Pancreas (tissue), 10 donors: ENCODE measurements around the gene BMX. TPM values are rescaled to one million over a fixed set of nuclear protein-coding genes. Genes with fewer than 3 reads are reported as not detected.

ENCODE experiments used
- ATAC-seq, 4 donors: fragments of 200-7000 bp; cut with Tn5 transposase; one replicate each; pipeline versions ENCODE4 v1.8.0 to v1.9.1; 2020; ENCODE audit warnings: mild to moderate bottlenecking in 4 of 4, moderate library complexity in 4 of 4
- DNase-seq, 6 donors: peaks; one replicate each; pipeline ENCODE4 v3.0.0-alpha.2; 2020
- FAIRE-seq: peaks from 2 replicates; lab custom pipeline; 2012; peaks lifted over from hg19 to GRCh38; lab: Jason Lieb, UNC
- H3K27ac ChIP-seq, 4 donors: fragments of 200-600 bp; sonication (generic); 1 replicate in 3 of 4; 2 replicates in 1 of 4; pipeline versions ENCODE4 v1.5.0 to v1.8.0; 2020
- H3K27me3 ChIP-seq, 4 donors: fragments of 200-600 bp; one replicate each; pipeline ENCODE4 v1.8.0; 2021
- H3K36me3 ChIP-seq, 3 donors: fragments of 200-600 bp; sonication (generic) in 1 of 3; one replicate each; pipeline versions ENCODE4 v1.5.0 to v1.8.0; 2020 to 2021
- H3K4me1 ChIP-seq, 3 donors: fragments of 200-600 bp; one replicate each; pipeline ENCODE4 v1.8.0; 2021
- H3K4me3 ChIP-seq, 4 donors: fragments of 200-600 bp; sonication (generic) in 2 of 4; one replicate each; pipeline versions ENCODE4 v1.5.0 to v1.8.0; 2020 to 2021
- H3K9me3 ChIP-seq, 4 donors: fragments of 200-600 bp; one replicate each; pipeline ENCODE4 v1.8.0; 2021
- CTCF ChIP-seq, 4 donors: fragments of 200-600 bp; sonication (generic) in 3 of 4; IDR thresholded peaks; one replicate each; pipeline versions ENCODE4 v1.5.0 to v1.8.0; 2021; ENCODE audit warnings: antibody characterized with exemption in 4 of 4
- WGBS, 2 donors: extraction: QIAGEN DNeasy Blood & Tissue Kit; methylation state at CpG; one replicate each; pipeline ENCODE4 v1.1.7; 2013; 5-methylcytosine and 5-hydroxymethylcytosine counted together
- intact Hi-C, 3 donors: fragments of 100-400 bp; cut with DNase I; formaldehyde crosslinking; loops; one replicate each; pipeline versions ENCODE4 v1.11.1 to v1.14.2; 2022
- polyA plus RNA-seq, 2 donors: library from polyadenylated mRNA; stranded (reverse); fragments of 200-250 nt; gene quantifications; one replicate each; pipeline ENCODE4 v1.2.3, GENCODE V29; 2013
- total RNA-seq, 6 donors: library from RNA; stranded (reverse); fragmentation: NEBNext Ultra II Directional in 4 of 6; extraction: Animal tissue kit (Norgen Biotek cat#: 25700) in 4 of 6; gene quantifications; one replicate each; pipeline versions ENCODE4 v1.2.1 to v1.2.4, GENCODE V29; 2021 to 2023
- donor health status: healthy with polysubstance abuse.
- donor health status: DM: no; HTN: no; CAD: no; lungs with moderate emphysema.
- donor health status: DM: no; HTN: no; CAD: no.
- donor health status: control.
- donor health status: control.
- donor health status: Bipolar disorder and iron deficiency.
- donor health status: DM: yes; HTN: yes; CAD: no.
- donor health status: DM: no; HTN: no; CAD: no.
- donor health status: DM: no; HTN: no; CAD: no.
- donor health status: DM: yes; HTN: yes; CAD: no.

BMX gene
- total and polyA plus RNA-seq, 8 donors, result 0.27 to 3.2 (median 0.48) TPM

- no peak for ATAC-seq
- H3K27me3 ChIP-seq, result peaks cover 0 to 26% (median 0%) of the 10 kb centered on the region in 4 donors
- intact Hi-C loops, result no loop called here
- no peak for FAIRE-seq
- no peak overlapping the region for H3K27ac ChIP-seq
- DNase-seq, result no peak
- no peaks in the 10 kb centered on the region for H3K9me3 ChIP-seq
- TF ChIP-seq CTCF (IDR thresholded peaks at IDR 0.05), result no peak
- no peak overlapping the region for H3K4me3 ChIP-seq
- no peaks in the 10 kb centered on the region for H3K4me1 ChIP-seq
- no peaks in the 10 kb centered on the region for H3K36me3 ChIP-seq
Measured at GRCh38 chrX:15600049-15600448, 99.4 kb downstream of the BMX start.

- peak; percentile 5 for FAIRE-seq
- ATAC-seq, result no peak
- H3K36me3 ChIP-seq, result no peaks in the 10 kb centered on the region
- TF ChIP-seq CTCF (IDR thresholded peaks at IDR 0.05), result no peak
- peaks cover 0 to 27% (median 0%) of the 10 kb centered on the region in 4 donors for H3K27me3 ChIP-seq
- DNase-seq, result no peak
- H3K9me3 ChIP-seq, result no peaks in the 10 kb centered on the region
- no peaks in the 10 kb centered on the region for H3K4me1 ChIP-seq
- intact Hi-C loops, result no loop called here
- WGBS, 2 donors, result 68 to 69% methylated on average over 4 of the region's 4 CpGs
- H3K4me3 ChIP-seq, result no peak within 1 kb of the TSS
- no peak within 1 kb of the TSS for H3K27ac ChIP-seq
Measured at GRCh38 chrX:15600745-15601144, 100.1 kb downstream of the BMX start, which contains the start of gene ACE2. Gene ACE2 (minus strand): TSS chrX:15600960. CDS start chrX:15600911, 49 bp downstream.

- intact Hi-C loops, result no loop called here
- FAIRE-seq, result no peak
- WGBS, 2 donors, result 62 to 72% methylated on average over 3 of the region's 3 CpGs
- no peak for TF ChIP-seq CTCF (IDR thresholded peaks at IDR 0.05)
- DNase-seq, result no peak
- Histone ChIP-seq H3K9me3 (no peaks in the 10 kb centered on the region), H3K4me1 (peaks cover 0 to 7% (median 0%) of the 10 kb centered on the region in 3 donors), H3K27me3 (peaks cover 0 to 25% (median 0%) of the 10 kb centered on the region in 4 donors), H3K27ac (no peak overlapping the region), H3K36me3 (no peaks in the 10 kb centered on the region), H3K4me3 (no peak overlapping the region)
- ATAC-seq, result no peak
Measured at GRCh38 chrX:15601932-15602331, 101.3 kb downstream of the BMX start.

- FAIRE-seq (no peak), ATAC-seq (no peak), DNase-seq (no peak)
- H3K4me3 ChIP-seq, result no peak overlapping the region
- H3K4me1 ChIP-seq, result peaks cover 0 to 7% (median 0%) of the 10 kb centered on the region in 3 donors
- H3K27ac ChIP-seq, result no peak overlapping the region
- peaks cover 0 to 29% (median 0%) of the 10 kb centered on the region in 4 donors for H3K27me3 ChIP-seq
- H3K9me3 ChIP-seq, result no peaks in the 10 kb centered on the region
- 59 to 75% methylated on average over 5 of the region's 5 CpGs for WGBS, 2 donors
- TF ChIP-seq CTCF (IDR thresholded peaks at IDR 0.05), result no peak
- intact Hi-C loops, result no loop called here
- H3K36me3 ChIP-seq, result no peaks in the 10 kb centered on the region
Measured at GRCh38 chrX:15602761-15603160, 102.2 kb downstream of the BMX start.

GRCh38 chrX:15605226-15605625 is 104.6 kb downstream of the BMX start:
- Histone ChIP-seq H3K36me3 (no peaks in the 10 kb centered on the region), H3K4me1 (peaks cover 0 to 7% (median 0%) of the 10 kb centered on the region in 3 donors), H3K27ac (no peak overlapping the region), H3K4me3 (no peak overlapping the region), H3K9me3 (no peaks in the 10 kb centered on the region), H3K27me3 (peaks cover 0 to 26% (median 0%) of the 10 kb centered on the region in 4 donors)
- intact Hi-C loops, result no loop called here
- 53 to 100% methylated on average over 1 of the region's 1 CpG for WGBS, 2 donors
- FAIRE-seq, result no peak
- TF ChIP-seq CTCF (IDR thresholded peaks at IDR 0.05), result no peak
- no peak for DNase-seq
- no peak for ATAC-seq

Other genes with a start within 250 kb of the BMX start
- gene ASB9, start 230.7 kb upstream of the BMX start, total RNA-seq, result 1 to 10 TPM; 1.5 to 7.8 (median 2.3) TPM
- gene ASB9, start 230.7 kb upstream of the BMX start, polyA plus RNA-seq, result 10 to 100 TPM in 1 of 2 donors, 1 to 10 TPM in 1; 5.7 to 41.7 TPM
- gene ASB11, start 185.2 kb upstream of the BMX start, total RNA-seq, result under 1 TPM in 2 of 6 donors, not detected in 4; 0.09 to 0.22 TPM
- not detected for gene ASB11, start 185.2 kb upstream of the BMX start, polyA plus RNA-seq
- 10 to 100 TPM in 2 of 6 donors, 1 to 10 TPM in 4; 4.0 to 12.1 (median 9.1) TPM for gene PIGA, start 165.3 kb upstream of the BMX start, total RNA-seq
- 10 to 100 TPM in 1 of 2 donors, 1 to 10 TPM in 1; 6.0 to 14.7 TPM for gene PIGA, start 165.3 kb upstream of the BMX start, polyA plus RNA-seq
- gene VEGFD, start 116.4 kb upstream of the BMX start, total RNA-seq, result under 1 TPM in 5 of 6 donors, not detected in 1; 0.19 to 0.58 (median 0.25) TPM
- 1 to 10 TPM in 1 of 2 donors, under 1 TPM in 1; 0.84 to 1.3 TPM for gene VEGFD, start 116.4 kb upstream of the BMX start, polyA plus RNA-seq
- gene PIR, start 7.5 kb upstream of the BMX start, total RNA-seq, result 1 to 10 TPM; 1.1 to 2.4 (median 1.7) TPM
- 1 to 10 TPM; 3.0 to 7.0 TPM for gene PIR, start 7.5 kb upstream of the BMX start, polyA plus RNA-seq
- 1 to 10 TPM in 4 of 6 donors, under 1 TPM in 2; 0.63 to 3.4 (median 2.0) TPM for gene ACE2, start 100.2 kb downstream of the BMX start, total RNA-seq
- 1 to 10 TPM in 1 of 2 donors, under 1 TPM in 1; 0.49 to 2.6 TPM for gene ACE2, start 100.2 kb downstream of the BMX start, polyA plus RNA-seq
- 1 to 10 TPM in 3 of 6 donors, under 1 TPM in 3; 0.79 to 3.6 (median 1.5) TPM for gene CLTRN, start 164.0 kb downstream of the BMX start, total RNA-seq
- 10 to 100 TPM in 1 of 2 donors, 1 to 10 TPM in 1; 3.3 to 14.6 TPM for gene CLTRN, start 164.0 kb downstream of the BMX start, polyA plus RNA-seq
- 1 to 10 TPM; 3.7 to 7.9 (median 5.2) TPM for gene CA5B, start 237.5 kb downstream of the BMX start, total RNA-seq
- 1 to 10 TPM; 1.9 to 2.6 TPM for gene CA5B, start 237.5 kb downstream of the BMX start, polyA plus RNA-seq